ENCODE measurements around the gene ATXN1. TPM values are rescaled to one million over a fixed set of nuclear protein-coding genes. Genes with fewer than 3 reads are reported as not detected.

The ATXN1 gene
- total RNA-seq, 2 donors from 2014 or later, result 121 to 135 TPM

DNA sequence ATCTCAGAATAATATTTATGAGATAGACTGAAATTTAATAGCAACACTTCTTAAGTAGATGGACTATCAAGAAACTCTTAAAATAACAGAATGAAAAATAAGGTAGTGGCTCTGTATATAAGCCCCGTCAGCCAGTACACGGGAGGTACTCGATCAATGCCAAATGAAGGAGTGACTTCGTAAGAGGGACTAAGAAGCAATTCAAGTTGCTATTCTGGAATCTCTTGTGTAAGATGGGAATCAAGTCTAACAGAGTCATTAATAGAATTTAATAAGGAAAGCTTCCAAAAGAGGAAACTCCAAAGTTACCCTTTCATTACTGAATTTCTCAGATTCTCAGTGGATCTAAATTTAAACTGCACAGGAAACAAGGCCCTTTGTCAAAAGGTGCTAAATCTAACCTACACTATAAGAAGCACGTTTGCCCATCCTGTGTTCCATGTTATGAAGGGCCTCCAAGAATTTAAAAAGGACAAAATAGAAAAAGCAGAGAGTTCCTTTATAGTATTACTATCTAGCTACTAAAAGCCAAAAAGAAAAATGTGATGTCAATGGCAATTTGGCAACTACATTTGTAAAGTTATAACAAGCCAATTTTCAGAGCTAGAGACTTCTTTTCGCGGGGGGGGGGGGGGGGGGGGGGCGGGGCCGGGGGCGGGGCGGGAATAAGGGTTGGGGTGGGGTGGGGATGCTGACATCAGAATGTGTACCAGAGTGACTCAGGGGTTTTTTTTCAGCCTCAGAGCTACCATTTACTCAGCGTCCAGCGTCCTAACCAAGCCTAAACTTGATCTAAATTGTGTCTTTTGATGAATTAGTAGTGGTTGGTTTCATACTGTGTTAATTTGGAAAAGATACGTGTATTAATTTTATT is 322.3 kb downstream of the ATXN1 start:
- Mint-ChIP-seq H3K36me3 (ENCODE audit: low read depth) (peaks cover 4% of the 10 kb centered on the region), H3K4me1 (peaks cover 55% of the 10 kb centered on the region)
- DNase-seq, result no peak

DNA sequence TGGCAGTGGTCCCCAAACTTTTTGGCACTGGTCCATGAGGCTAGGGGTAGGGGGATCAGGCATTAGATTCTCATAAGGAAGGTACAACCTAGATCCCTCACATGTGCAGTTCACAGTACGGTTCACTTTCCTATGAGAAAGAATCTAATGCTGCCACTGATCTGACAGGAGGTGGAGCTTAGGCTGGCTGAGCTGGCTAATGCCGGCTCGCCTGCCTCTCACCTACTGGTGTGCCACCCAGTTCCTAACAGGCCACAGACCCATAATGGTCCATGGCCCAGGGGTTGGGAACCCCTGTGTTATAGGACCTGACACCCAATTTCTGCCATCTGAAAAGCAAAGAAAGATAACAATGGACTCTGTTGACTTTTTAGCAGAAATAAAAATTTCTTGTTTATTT is 323.3 kb downstream of the ATXN1 start:
- DNase-seq, result no peak
- H3K9me3 ChIP-seq (ENCODE audit: control insufficient read depth, low read length, poor library complexity, severe bottlenecking), result no peaks in the 10 kb centered on the region
- Mint-ChIP-seq H3K4me3 (peak overlapping the region; percentile 75), H3K4me1 (peaks cover 60% of the 10 kb centered on the region), H3K36me3 (ENCODE audit: low read depth) (peaks cover 4% of the 10 kb centered on the region), H3K27me3 (no peaks in the 10 kb centered on the region), H3K27ac (peak overlapping the region; percentile 95)
- ATAC-seq, result peak; percentile 55

More for the DNA sequence above, 322.3 kb downstream of the ATXN1 start:
- H3K27me3 Mint-ChIP-seq, result no peaks in the 10 kb centered on the region
- ATAC-seq, result no peak
- H3K9me3 ChIP-seq (ENCODE audit: control insufficient read depth, low read length, poor library complexity, severe bottlenecking), result no peaks in the 10 kb centered on the region
- H3K27ac Mint-ChIP-seq, result peak overlapping the region; percentile 95
- peak overlapping the region; percentile 26 for H3K4me3 Mint-ChIP-seq

- ATAC-seq, result no peak
- DNase-seq, result no peak
- Mint-ChIP-seq H3K27ac (peak overlapping the region; percentile 95), H3K4me1 (peaks cover 61% of the 10 kb centered on the region), H3K4me3 (peak overlapping the region; percentile 88), H3K27me3 (no peaks in the 10 kb centered on the region), H3K36me3 (ENCODE audit: low read depth) (peaks cover 4% of the 10 kb centered on the region)
- no peaks in the 10 kb centered on the region for H3K9me3 ChIP-seq (ENCODE audit: control insufficient read depth, low read length, poor library complexity, severe bottlenecking)
These were observed 324.2 kb downstream of the ATXN1 start for GRCh38 chr6:16437095-16437494.

- H3K4me3 Mint-ChIP-seq, result peak overlapping the region; percentile 88
- peaks cover 2% of the 10 kb centered on the region for H3K36me3 Mint-ChIP-seq (ENCODE audit: low read depth)
These were observed 324.7 kb downstream of the ATXN1 start for GRCh38 chr6:16436550-16436949.

GRCh38 chr6:16434885-16435284 is 326.4 kb downstream of the ATXN1 start:
- peak overlapping the region; percentile 95 for H3K27ac Mint-ChIP-seq
- DNase-seq (no peak), ATAC-seq (peak; percentile 38)
- no peaks in the 10 kb centered on the region for H3K27me3 Mint-ChIP-seq
- peaks cover 2% of the 10 kb centered on the region for H3K36me3 Mint-ChIP-seq (ENCODE audit: low read depth)
- peak overlapping the region; percentile 0 for H3K4me3 Mint-ChIP-seq
- H3K4me1 Mint-ChIP-seq, result peaks cover 53% of the 10 kb centered on the region
- no peaks in the 10 kb centered on the region for H3K9me3 ChIP-seq (ENCODE audit: control insufficient read depth, low read length, poor library complexity, severe bottlenecking)

More at GRCh38 chr6:16436550-16436949, 324.7 kb downstream of the ATXN1 start:
- peak overlapping the region; percentile 95 for H3K27ac Mint-ChIP-seq
- no peaks in the 10 kb centered on the region for H3K9me3 ChIP-seq (ENCODE audit: control insufficient read depth, low read length, poor library complexity, severe bottlenecking)
- DNase-seq (no peak), ATAC-seq (peak; percentile 62)
- peaks cover 56% of the 10 kb centered on the region for H3K4me1 Mint-ChIP-seq
- H3K27me3 Mint-ChIP-seq, result no peaks in the 10 kb centered on the region

- H3K9me3 ChIP-seq (ENCODE audit: control insufficient read depth, low read length, poor library complexity, severe bottlenecking), result no peaks in the 10 kb centered on the region
- peaks cover 2% of the 10 kb centered on the region for H3K36me3 Mint-ChIP-seq (ENCODE audit: low read depth)
- H3K4me3 Mint-ChIP-seq, result peak overlapping the region; percentile 1
- H3K27me3 Mint-ChIP-seq, result no peaks in the 10 kb centered on the region
- H3K27ac Mint-ChIP-seq, result peak overlapping the region; percentile 88
- no peak for ATAC-seq
- no peak for DNase-seq
- H3K4me1 Mint-ChIP-seq, result peaks cover 55% of the 10 kb centered on the region
These were observed 327.8 kb downstream of the ATXN1 start for GRCh38 chr6:16433338-16433890.

DNA sequence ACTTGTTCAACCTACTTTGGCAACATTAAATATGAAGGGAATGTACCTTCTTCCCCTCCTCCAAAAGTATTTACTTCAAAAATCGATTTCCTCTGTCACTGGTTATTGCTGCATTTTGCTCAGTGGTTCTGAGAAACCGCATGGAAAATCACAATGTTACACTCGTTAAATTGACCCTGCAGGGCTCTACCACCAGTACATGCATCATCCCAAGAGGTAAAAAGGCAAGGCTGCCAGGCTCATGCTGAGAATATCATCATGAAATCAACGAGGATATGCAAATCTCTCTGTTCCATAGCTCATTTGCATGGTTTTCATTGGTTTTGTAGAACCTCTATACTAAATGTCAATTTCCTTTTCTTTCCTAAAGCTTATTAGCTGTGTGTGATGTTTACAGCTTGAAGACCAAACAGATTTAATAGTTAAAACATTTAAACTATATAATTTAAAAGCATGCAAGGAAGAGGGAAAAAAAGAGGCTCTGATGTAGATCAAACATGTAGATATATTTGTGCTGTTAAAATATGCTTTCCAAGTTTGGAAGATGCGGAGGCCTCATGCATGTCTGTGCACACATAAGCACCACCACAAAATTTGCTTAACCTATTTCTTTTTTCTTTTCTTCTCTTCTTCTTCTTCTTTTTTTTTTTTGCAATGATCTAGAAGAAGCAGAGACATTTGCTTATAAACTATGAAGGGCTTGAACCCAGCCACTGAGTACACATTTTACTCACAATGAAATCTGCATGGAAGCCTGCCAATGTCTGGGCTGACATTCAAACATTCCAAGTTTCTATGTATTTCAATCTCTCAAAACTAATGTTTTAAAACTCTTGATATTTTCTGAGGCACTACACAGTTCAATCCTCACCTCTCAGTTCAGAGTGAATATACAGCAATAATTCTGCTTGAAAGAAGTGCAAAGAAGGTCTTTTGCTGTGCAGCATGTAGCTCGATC is 328.9 kb downstream of the ATXN1 start:
- ATAC-seq (no peak), DNase-seq (no peak)
- H3K4me3 Mint-ChIP-seq, result no peak overlapping the region

GRCh38 chr6:16431106-16431505 is 330.2 kb downstream of the ATXN1 start:
- DNase-seq (no peak), ATAC-seq (no peak)

More for the DNA sequence above, 328.9 kb downstream of the ATXN1 start:
- no peaks in the 10 kb centered on the region for H3K9me3 ChIP-seq (ENCODE audit: control insufficient read depth, low read length, poor library complexity, severe bottlenecking)
- no peaks in the 10 kb centered on the region for H3K27me3 Mint-ChIP-seq
- peaks cover 49% of the 10 kb centered on the region for H3K4me1 Mint-ChIP-seq
- peaks cover 2% of the 10 kb centered on the region for H3K36me3 Mint-ChIP-seq (ENCODE audit: low read depth)
- peak overlapping the region; percentile 88 for H3K27ac Mint-ChIP-seq

DNA sequence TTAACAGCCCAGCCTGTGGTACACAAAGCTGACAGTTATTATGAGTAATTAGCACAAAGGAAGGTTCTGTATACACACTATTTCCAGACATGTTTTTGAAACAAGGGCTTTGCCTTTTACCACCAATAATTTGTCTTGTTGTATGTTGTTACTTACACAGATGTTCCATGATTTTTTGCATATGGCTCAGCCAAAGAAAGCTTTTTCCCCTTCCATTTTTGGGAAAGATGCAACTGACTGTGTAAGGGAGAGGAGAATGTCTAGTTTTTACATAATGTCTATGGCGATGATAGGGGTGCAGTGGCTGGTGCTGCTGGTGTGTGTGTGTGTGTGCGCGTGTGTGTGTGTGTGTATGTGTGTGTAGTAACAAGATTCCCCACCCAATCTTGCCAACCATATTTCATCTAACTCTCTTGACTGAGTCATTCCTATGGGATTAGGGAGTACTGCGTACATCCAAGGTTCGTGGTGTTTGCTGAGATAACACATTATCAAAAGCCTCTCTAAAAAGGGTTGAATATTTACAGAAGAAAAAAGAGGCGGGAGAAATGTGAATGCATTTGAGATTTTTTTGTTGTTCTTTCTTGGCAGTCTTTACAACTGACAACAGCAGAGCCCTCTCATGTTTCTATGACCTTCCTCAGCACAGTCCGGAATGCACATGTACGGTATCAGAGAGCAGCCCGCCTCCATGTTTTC is 330.7 kb downstream of the ATXN1 start:
- ATAC-seq, result no peak
- H3K27ac Mint-ChIP-seq, result peak overlapping the region; percentile 9
- no peaks in the 10 kb centered on the region for H3K9me3 ChIP-seq (ENCODE audit: control insufficient read depth, low read length, poor library complexity, severe bottlenecking)
- peaks cover 40% of the 10 kb centered on the region for H3K4me1 Mint-ChIP-seq
- H3K36me3 Mint-ChIP-seq (ENCODE audit: low read depth), result no peaks in the 10 kb centered on the region
- DNase-seq, result no peak
- no peaks in the 10 kb centered on the region for H3K27me3 Mint-ChIP-seq
- no peak overlapping the region for H3K4me3 Mint-ChIP-seq

More at GRCh38 chr6:16431106-16431505, 330.2 kb downstream of the ATXN1 start:
- H3K9me3 ChIP-seq (ENCODE audit: control insufficient read depth, low read length, poor library complexity, severe bottlenecking), result no peaks in the 10 kb centered on the region
- no peaks in the 10 kb centered on the region for H3K27me3 Mint-ChIP-seq
- peak overlapping the region; percentile 9 for H3K27ac Mint-ChIP-seq
- H3K4me3 Mint-ChIP-seq, result no peak overlapping the region
- peaks cover 38% of the 10 kb centered on the region for H3K4me1 Mint-ChIP-seq
- H3K36me3 Mint-ChIP-seq (ENCODE audit: low read depth), result no peaks in the 10 kb centered on the region

DNA sequence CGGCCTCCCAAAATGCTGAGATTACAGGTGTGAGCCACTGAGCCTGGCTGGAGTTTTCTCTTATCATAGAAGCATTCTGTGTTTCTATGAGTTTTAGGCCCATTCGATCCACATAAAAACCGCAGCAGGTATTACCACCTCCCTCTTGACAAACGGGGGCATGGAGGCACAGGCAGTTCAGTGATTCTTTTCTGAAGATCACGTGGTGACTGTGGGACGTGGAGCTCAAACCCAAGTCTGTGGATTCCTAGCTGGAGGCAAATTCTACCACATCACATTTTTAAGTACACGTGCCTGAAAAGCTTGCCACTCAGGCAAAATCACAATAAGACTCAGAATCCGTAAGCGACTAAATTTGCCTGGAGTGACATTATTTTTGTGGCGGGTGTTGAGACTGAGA is 331.6 kb downstream of the ATXN1 start:
- H3K9me3 ChIP-seq (ENCODE audit: control insufficient read depth, low read length, poor library complexity, severe bottlenecking), result no peaks in the 10 kb centered on the region
- DNase-seq (no peak), ATAC-seq (no peak)
- H3K36me3 Mint-ChIP-seq (ENCODE audit: low read depth), result no peaks in the 10 kb centered on the region
- no peak overlapping the region for H3K4me3 Mint-ChIP-seq
- H3K27me3 Mint-ChIP-seq, result no peaks in the 10 kb centered on the region
- peaks cover 31% of the 10 kb centered on the region for H3K4me1 Mint-ChIP-seq
- no peak overlapping the region for H3K27ac Mint-ChIP-seq

DNA sequence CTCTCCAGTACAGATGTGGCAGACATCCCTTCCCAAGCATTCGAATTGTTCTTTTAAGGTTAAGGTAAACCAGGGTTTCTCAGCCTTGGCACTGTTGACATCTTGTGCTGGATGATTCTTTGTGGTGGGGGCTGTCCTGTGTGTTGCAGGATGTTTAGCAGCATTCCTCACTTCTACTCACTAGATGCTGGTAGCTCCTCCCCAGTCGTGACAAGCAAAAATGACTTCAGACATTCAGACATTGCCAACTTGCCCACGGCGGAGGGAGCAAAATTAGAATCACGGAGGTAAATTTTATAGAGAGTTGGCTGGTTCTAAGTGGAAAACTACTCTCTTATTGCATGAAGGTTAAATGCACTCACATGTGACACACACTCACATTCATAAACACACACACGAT is 334.1 kb downstream of the ATXN1 start:
- Mint-ChIP-seq H3K4me1 (peaks cover 29% of the 10 kb centered on the region), H3K36me3 (ENCODE audit: low read depth) (no peaks in the 10 kb centered on the region), H3K4me3 (no peak overlapping the region), H3K27ac (peak overlapping the region; percentile 79), H3K27me3 (no peaks in the 10 kb centered on the region)
- H3K9me3 ChIP-seq (ENCODE audit: control insufficient read depth, low read length, poor library complexity, severe bottlenecking), result no peaks in the 10 kb centered on the region
- DNase-seq, result no peak
- no peak for ATAC-seq

DNA sequence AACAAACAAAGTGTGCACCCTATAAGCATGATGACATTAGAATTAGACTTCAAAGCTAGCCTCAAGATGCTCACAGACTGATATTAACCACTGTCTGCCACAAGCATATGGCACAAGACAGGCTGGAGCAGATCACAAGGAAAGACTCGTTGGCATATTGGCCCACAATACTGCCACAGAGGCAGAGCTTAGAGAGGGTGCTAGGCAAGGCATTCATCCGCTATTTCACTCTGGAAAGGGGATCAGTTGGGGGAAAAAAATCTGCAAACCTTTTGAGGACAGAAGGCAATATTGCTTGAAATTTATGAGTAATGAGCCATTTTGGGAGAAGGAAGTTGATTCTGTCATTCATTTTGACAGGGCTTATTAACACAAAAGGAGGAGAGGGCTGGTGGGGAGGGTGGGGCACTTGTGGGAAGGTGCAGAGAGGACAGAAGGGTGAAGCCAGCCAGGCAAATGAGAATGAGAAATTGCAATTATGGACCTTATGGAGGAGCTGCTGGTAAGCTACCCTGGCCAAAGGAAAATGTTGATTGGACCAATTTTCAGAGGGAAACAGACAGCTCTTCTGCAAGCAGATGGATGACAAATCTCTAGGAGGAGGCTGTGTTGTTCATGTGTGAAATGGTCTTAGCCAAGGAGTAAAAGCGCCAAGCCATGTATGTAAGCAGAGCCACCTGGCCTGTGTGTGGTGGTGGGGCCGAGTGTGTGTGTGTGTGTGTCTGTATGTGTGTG is 335.2 kb downstream of the ATXN1 start:
- peaks cover 38% of the 10 kb centered on the region for H3K4me1 Mint-ChIP-seq
- peak overlapping the region; percentile 79 for H3K27ac Mint-ChIP-seq
- H3K27me3 Mint-ChIP-seq, result no peaks in the 10 kb centered on the region
- H3K36me3 Mint-ChIP-seq (ENCODE audit: low read depth), result no peaks in the 10 kb centered on the region
- H3K9me3 ChIP-seq (ENCODE audit: control insufficient read depth, low read length, poor library complexity, severe bottlenecking), result no peaks in the 10 kb centered on the region
- H3K4me3 Mint-ChIP-seq, result no peak overlapping the region
- ATAC-seq (no peak), DNase-seq (no peak)
